Measurements from ENCODE around the gene F2. TPM values are rescaled to one million over a fixed set of nuclear protein-coding genes. Genes with fewer than 3 reads are reported as not detected.

F2 gene
- total and polyA plus RNA-seq, 2 of the 13 experiments (the other 11 are each of a cell fraction or from before 2014, with no cell fraction given): 330 to 801 TPM

GRCh38 chr11:46726206-46726862 lies 7.3 kb downstream of the F2 start:
- BruUV-seq (replicated peaks): TSS peak; percentile 21
- Histone ChIP-seq H3K36me3 (replicated peaks in 1 of 2; ENCODE audit: control insufficient read depth in 1 of 2, insufficient read depth in 2 of 2, low read length in 2 of 2) (peaks cover 37 to 75% of the 10 kb centered on the region in 2 experiments), H3K4me3 (replicated peaks in 1 of 3; ENCODE audit: insufficient read depth in 1 of 3, low read depth in 2 of 3, low read length in 3 of 3) (no peak overlapping the region), H2AFZ (ENCODE audit: low read length) (no peak overlapping the region), H3K9ac (ENCODE audit: insufficient read depth, low read depth, low read length) (no peak overlapping the region), H3K9me3 (ENCODE audit: low read length) (no peaks in the 10 kb centered on the region), H3K79me2 (ENCODE audit: insufficient read depth, low read length) (peaks cover 50% of the 10 kb centered on the region), H3K4me1 (ENCODE audit: insufficient read depth, low read length) (peaks cover 86% of the 10 kb centered on the region), H3K27ac (ENCODE audit: extremely low read length, insufficient read depth, low read length) (no peak overlapping the region), H3K4me2 (ENCODE audit: low read depth, low read length) (no peak overlapping the region), H3K27me3 (ENCODE audit: control insufficient read depth in 1 of 2, insufficient read depth in 2 of 2, low read length in 2 of 2) (no peaks in the 10 kb centered on the region), H4K20me1 (ENCODE audit: insufficient read depth, low read length) (peaks cover 40% of the 10 kb centered on the region)
- POLR2A ChIA-PET: interaction anchor here (1.0 to 4.9 kb wide), 5 partner anchors 7 to 51 kb away, joined by 3 to 54 read pairs (median 4); partner anchors contain the start of gene F2
- DNase-seq (ENCODE audit: low spot score) (no peak), FAIRE-seq (no peak), ATAC-seq (peak; percentile 4; the same call in 1 of the 3 replicates)
- in situ Hi-C loops (cut with HindIII; ENCODE audit: extremely low pct_ligation_motif_present, low pct_unique_long_range_greater_than_20kb): loop anchor here (5.0 kb wide), 1 partner anchor 34 kb away; no protein-coding TSS in a partner anchor
- CTCF ChIA-PET (ENCODE audit: low intra/inter-chr PET ratio, low total read pairs): no interaction called here
- intact Hi-C loops (cut with micrococcal nuclease; ENCODE audit: unreplicated experiment): no loop called here
- WGBS (ENCODE audit: low lambda C conversion rate): over 99% methylated on average over 23 of the region's 26 CpGs
- TF ChIP-seq CSRNP1 (CRISPR knock-in tag; IDR thresholded peaks at IDR 0.05) (0 out of 2 replicates have a peak, but pooled peaks have one; percentile 44), KDM1A (CRISPR knock-in tag; IDR thresholded peaks at IDR 0.05) (peak; percentile 50; the same call in 1 of the 2 replicates), HOXD1 (CRISPR knock-in tag; IDR thresholded peaks at IDR 0.05) (no peak), MZF1 (CRISPR knock-in tag; IDR thresholded peaks at IDR 0.05; ENCODE audit: borderline replicate concordance) (0 out of 2 replicates have a peak, but pooled peaks have one; percentile 16), ETS1 (CRISPR knock-in tag; IDR thresholded peaks at IDR 0.05) (no peak), ZNF629 (CRISPR knock-in tag; conservative IDR thresholded peaks at IDR 0.05) (peak; percentile 97), CENPT (CRISPR knock-in tag; IDR thresholded peaks at IDR 0.05; ENCODE audit: low read depth) (no peak), ZMYM3 (CRISPR knock-in tag; IDR thresholded peaks at IDR 0.05) (peak; percentile 89), RBFOX2 (IDR thresholded peaks at IDR 0.05; ENCODE audit: low read depth, low read length) (peak; percentile 50), ZNF30 (CRISPR knock-in tag; IDR thresholded peaks at IDR 0.05) (no peak), HMGXB3 (CRISPR knock-in tag; IDR thresholded peaks at IDR 0.05; ENCODE audit: borderline replicate concordance) (0 out of 2 replicates have a peak, but pooled peaks have one; percentile 19), POLR2G (IDR thresholded peaks at IDR 0.05; ENCODE audit: low read depth, low read length) (0 out of 2 replicates have a peak, but pooled peaks have one; percentile 15), ZNF770 (CRISPR knock-in tag; IDR thresholded peaks at IDR 0.05) (no peak), NRL (CRISPR knock-in tag; IDR thresholded peaks at IDR 0.05; ENCODE audit: borderline replicate concordance) (peak; percentile 2; the same call in 1 of the 2 replicates)
